ENCODE results near the gene RABL3.
"Not testable (repeated sequence)": the region's sequence is repeated elsewhere in the genome, so short reads cannot be mapped to it uniquely, and the experiment has no call there.

Gene RABL3

GRCh38 chr3:120682095-120682681, 60.1 kb downstream of the RABL3 start, which contains the start of gene HGD:
TSS of gene HGD (minus strand) at chr3:120682239. CDS start at chr3:120682111, 128 bp downstream.
- peak; percentile 89 for DNase-seq

DNA sequence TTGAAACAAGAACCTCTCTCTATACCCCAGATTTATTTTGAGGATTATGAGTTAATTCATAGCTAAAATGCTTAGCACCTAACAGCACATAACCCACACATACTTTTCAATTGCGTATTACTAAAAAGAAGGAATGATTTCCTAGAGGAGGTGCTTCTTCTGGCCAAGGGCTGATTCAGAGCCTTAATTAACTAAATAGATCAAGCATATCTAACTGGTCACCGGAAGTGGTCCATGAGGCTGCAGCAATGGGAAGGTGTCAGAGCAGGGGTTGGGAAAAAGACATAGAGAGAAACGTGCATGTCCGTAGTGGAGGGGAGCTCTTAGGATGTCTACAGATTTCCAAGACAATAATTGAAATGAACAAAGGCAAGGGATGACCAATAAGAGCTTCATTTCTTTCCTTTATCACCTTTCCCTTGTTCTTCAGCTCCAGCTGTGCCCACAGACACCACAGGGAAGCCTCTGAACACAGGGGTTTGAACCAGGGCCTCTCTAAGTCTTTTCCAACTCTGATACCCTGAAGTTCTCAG, 60.7 kb downstream of the RABL3 start:
- peak; percentile 44 for DNase-seq

DNA sequence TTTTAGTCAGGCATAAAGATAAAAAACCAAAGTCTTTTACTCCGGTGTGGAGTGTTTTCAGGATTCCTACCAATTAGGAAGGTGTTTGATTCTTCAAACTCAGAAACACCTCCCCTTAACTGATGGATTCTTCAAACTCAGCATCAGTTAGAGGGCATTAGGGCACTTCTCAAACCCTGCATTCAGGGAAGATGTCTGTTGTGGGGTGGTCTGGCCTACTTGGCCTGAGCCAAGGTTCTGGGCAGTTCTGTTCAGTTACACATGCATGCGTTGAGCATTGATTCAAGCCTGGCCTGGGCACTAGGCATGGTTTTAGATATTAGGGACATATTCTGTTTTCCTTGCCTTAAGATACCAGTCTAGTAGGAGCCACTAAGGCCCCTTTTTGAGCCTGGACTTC, 61.3 kb downstream of the RABL3 start:
- no peak for DNase-seq

GRCh38 chr3:120680193-120680894, 62.0 kb downstream of the RABL3 start:
- DNase-seq = no peak

GRCh38 chr3:120678984-120679383, 63.3 kb downstream of the RABL3 start:
- peak; percentile 54 for DNase-seq

DNA sequence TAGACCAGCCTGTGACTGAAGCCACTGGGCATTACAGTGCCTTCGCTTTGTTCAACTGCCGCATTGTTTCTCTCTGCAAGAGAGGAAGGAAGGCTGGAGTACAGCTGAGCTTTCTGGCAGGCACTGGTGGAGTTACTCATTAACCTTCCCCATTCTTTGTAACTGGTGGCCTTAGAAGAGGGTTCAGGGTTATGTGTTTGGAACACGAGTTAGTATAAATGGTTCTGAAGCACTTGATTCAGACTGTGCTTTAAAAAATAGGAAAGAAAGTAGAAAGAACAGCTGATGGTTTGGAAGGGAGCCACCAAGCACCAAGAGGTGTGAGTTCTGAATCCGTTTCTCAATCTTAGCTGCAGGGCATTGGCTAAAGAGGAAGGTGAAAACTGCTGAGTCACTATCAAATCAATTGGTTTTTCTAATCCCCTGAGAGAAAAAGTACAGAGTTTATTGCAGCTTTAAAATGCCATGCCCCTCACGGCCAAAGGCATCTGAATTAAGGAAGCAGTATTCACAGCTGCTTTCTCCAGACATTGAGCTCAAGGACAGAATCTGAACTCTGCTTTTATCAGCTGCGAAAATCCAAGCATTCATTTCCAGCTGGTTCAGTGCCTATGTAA, 63.9 kb downstream of the RABL3 start:
- DNase-seq = peak; percentile 89

DNA sequence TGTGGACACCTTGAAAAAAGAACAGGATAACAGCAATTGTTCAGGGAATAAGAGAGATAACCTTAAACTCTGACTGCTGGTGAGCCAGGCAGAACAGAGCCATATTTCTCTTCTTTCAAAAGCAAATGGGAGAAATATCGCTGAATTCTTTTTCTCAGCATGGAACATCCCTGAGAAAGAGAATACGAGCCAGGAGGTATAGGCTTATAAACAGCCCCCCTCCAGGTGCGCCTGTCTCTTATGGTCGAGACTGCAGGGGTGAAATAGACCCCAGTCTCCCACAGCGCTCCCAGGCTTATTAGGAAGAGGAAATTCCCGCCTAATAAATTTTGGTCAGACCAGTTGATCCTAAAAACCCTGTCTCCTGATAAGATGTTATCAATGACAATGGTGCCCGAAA, 65.1 kb downstream of the RABL3 start:
- not testable (repeated sequence) for DNase-seq

- no peak for DNase-seq
Measured at GRCh38 chr3:120673116-120673515, 69.2 kb downstream of the RABL3 start.

DNA sequence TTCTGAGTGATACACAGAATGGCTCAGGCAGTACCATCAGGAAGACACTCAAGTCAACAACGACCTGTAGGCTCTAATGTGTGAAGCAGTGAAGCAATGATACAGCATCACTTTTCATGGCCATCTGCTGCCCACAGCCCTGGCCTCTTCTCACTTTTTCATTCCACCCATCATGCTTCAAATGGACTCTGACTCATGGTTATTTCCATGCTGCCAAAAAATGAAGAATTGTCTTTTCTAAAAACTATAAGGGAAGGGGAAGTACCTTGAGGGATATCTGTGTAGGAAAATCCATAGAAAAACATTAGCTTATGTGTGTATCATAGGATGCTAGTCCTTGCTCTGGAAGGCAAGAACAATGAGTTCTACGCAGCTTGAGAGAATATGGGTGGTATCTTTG, 71.7 kb downstream of the RABL3 start:
- DNase-seq = no peak

- no peak for DNase-seq
Measured at GRCh38 chr3:120664926-120665325, 77.4 kb downstream of the RABL3 start.

DNA sequence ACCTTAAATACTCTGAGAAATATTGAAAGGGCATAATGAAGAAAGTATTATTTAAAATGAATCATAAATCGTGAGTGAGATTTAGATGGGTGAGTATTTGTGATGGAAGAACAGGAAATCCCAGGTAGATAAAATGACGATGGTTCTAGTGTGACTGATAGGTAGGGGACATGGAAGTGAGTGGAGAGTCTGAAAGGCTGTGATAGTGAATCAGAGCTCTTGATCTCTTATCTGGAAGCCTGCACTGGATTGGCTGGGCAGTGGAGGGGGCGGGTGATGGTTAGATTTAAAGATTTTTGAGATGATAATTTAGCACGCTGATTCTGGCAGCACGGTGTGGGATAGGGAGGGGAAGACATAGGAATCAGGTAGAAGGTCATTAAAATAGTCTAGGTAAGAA, 80.4 kb downstream of the RABL3 start:
- DNase-seq = no peak

- peak; percentile 52 for DNase-seq
Measured at GRCh38 chr3:120661106-120661905, 81.0 kb downstream of the RABL3 start.

- no peak for DNase-seq
Measured at GRCh38 chr3:120659834-120660233, 82.5 kb downstream of the RABL3 start.

DNA sequence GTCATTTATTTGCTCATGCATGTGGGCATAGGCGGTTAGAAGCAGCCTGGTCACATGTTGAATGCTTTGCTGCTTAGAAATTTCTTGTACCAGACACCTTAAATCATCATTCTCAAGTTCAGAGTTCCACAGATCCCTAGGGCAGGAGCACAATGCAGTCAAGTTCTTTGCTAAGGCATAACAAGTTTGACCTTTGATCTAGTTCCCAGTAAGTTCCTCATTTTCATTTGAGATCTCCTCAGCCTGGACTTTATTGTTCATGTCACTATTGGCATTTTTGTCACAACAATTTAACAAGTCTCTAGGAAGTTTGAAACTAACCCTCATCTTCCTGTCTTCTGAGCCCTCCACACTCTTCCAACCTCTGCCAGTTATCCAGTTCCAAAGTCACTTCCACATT, 83.0 kb downstream of the RABL3 start:
- no peak for DNase-seq

DNA sequence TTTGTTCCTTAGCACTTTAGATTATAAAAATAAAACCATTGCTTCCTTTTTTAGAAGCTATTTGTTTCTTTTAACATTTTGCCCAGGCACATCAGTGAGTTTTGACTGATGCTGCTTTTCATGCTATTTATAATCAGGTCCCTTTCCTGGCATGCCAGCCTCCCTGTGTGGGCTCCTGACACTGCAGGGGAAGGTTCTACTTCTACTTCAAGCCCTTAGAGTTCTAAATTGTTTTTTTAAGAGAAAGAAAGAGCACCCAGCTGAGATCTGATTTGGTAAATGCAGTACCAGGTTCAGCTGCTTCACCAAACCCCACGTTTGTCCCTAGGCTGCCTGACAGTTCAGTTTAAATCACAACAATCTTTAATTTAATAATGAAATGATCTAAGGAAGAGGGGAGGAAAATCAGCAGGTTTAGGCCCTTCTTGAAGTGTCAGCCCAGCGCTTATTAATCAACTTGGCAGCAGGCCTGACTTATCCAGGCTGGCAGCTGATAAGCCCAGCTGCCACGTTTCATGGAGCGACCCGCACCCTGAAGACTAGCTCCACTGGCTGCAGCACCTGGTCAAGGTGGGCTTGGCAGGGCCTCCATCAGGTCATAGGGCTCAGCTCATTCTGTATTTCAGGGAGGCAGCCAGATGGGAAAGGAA, 89.3 kb downstream of the RABL3 start:
- DNase-seq = no peak

DNA sequence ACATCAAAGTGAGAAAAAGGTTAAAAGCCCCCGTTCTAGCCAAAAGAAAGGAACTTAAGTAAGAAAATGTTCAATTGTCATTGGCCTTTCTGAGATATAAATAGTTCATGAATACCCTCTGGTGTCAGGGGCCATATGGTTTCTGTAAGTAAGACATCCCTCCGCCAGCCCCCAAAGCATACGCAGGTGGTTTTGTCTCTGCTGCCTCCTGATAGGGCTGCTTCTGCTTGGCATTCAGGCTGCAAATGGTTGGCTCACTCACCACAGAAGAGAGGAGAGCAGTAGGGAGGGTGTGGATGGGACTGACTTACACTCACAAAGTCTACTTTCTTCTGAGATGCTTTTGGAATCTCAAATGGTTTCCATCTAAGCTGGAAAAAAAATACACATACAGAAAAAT, 90.0 kb downstream of the RABL3 start:
- no peak for DNase-seq

DNA sequence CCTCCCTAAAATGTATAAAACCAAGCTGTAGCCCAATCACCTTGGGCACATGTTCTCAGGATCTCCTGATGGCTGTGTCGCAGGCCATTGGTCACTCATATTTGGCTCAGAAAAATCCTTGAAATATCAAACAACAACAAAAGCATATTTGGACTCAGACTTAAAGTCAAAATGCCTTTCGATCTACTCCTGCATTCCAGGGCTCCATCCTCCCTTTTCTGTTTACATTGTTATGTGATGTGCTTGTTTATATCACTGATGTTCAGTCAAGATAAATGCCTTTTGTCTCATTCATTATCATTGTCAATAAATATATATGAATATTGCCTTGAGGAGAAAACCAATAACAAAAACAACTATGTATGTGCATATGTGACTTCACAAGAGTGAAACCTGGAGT, 92.0 kb downstream of the RABL3 start:
- DNase-seq = no peak

DNA sequence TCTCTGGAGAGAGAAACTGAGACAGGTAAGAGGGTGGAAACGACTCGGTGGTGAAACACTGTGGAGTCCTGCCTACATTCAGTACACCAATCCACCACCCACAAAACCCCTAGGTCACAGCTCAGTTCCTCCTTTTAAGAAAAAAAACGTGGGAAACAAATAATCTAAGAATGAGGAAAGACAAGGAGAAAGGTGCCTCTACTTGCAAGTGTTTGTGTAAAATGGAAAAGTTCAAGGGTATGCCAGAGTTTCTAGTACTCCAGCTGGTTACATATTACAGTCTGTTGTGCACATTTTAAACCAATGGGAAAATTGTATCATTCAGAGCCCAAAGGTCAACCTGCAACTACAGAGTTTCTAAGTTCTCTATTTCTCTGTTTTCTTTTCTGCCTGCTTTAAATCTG, 92.5 kb downstream of the RABL3 start:
- DNase-seq = no peak

DNA sequence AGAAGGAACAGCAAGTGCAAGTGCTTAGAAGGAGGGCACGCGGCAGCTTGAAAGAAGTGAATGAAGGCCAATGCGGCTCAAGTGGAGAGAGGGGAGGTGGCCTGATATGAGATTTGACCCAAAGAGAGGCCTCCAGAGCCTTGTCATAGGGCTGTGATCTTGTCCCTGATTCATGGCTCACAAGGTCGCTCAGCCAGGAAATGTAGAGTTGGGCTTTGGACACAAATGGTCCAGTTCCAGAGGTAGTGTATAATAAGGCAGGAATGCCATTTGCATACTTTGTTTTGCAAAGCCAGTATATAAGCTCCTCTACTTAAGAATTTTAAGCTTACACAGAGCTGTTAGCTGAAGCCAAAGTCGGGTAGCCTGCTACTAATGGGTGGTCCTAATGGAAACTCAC, 94.0 kb downstream of the RABL3 start:
- DNase-seq = no peak

DNA sequence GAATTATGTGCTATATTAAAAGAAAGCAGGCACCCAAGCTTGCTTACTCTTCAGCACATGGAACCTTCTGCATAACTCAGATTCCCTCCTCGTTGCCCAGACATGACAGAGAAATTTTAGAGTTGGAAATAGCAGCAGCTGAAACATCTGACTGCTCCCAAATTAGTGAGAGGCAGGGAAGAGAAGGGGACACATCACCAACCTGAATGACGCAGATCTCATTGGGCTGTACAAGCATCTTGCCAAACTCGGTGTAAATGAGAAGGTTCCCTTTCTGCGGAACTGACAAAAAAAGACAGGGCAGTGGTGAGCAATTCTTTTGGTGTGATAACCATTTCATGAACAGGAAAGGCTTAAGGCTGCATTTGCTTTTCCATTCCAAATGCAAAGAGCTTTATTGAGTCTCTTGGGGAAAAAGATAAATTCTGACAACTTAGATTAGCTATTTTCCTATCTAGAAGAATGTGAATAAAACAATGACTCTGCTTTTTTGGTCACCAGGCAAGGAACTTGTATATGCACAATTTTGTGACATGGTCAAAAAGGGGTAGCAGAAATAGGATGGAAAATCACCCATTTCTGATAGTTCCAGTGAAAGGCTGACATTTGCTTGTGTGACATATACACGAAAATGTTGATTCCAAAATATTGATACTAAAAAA, 95.4 kb downstream of the RABL3 start:
- DNase-seq = no peak

DNA sequence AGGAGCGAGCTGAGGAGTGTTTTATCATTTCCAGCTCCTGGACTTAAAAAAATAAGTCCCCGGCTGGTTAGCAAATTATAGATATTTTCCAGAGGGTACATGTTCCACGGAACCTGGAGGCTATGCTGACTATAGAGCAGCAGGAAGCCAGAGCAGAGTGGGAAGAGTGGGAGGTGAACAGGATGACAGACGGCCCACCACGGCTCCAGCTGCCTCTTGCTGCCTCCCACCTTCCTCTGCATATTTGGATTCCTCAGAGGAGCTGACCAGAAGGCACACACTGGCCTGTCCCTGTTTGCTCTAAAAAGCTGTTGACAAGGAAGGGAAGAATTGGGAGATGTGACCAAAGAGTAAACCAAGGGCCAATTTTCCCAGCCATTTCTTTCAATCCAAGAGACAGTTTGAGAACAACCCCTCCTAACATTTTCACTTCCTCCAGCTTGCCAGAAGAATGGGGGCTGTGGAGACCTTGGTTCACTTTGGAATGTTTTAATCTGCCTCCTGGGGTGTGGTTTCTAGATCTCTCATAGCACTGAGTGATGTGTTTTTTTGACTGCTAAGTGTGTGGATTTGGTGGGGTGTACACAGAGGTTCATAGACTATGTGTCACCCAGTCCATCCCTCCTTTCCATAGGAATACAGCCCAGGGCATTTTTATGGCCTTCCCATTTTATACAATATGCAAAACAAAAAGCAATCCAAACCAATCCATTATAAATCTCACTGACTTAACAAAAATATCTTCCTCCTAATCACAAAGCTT, 97.1 kb downstream of the RABL3 start:
- DNase-seq = no peak

Data from DMS53 (cell line).